ENCODE data around the gene PITX2. TPM values are rescaled to one million over a fixed set of nuclear protein-coding genes. Genes with fewer than 3 reads are reported as not detected.

Gene PITX2
- total and polyA plus RNA-seq, 10 of the 15 experiments (the other 5 are each of a cell fraction or from before 2014, with no cell fraction given), result not detected

DNA sequence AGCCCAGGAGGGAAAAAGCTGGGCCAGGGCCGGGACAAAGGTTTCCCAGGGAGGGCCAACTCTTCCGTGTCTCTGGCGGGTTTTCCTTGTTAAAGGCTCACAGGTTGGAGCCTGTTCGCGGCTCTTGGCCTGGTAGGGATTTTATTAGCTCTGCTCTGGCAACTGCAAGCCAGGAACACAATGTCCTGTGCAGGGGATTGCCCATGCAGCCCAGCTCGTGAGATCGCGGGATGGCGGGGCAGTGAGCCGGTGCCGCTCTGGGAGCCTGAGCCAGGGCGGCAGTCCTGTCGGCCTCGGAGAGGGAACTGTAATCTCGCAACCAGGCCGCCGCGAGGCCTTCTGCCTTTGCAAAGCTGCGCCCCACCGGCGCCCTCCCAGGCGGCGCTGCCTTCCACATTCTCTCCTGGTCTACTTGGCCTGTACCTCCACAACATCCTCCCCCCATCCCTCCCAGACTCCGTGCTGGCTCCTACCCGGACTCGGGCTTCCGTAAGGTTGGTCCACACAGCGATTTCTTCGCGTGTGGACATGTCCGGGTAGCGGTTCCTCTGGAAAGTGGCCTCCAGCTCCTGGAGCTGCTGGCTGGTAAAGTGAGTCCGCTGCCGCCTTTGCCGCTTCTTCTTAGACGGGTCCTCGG, 2.1 kb downstream of the PITX2 start:
- POLR2A ChIA-PET, result interaction anchor here (0.5 kb wide), 1 partner anchor 658 kb away, joined by 5 read pairs; no protein-coding TSS in a partner anchor
- WGBS (ENCODE audit: insufficient coverage, insufficient replicate concordance, low lambda C conversion rate, missing lambda C conversion rate), result 24% methylated on average over 37 of the region's 37 CpGs
- ATAC-seq, result peak; percentile 23; the same call in 1 of the 3 replicates

DNA sequence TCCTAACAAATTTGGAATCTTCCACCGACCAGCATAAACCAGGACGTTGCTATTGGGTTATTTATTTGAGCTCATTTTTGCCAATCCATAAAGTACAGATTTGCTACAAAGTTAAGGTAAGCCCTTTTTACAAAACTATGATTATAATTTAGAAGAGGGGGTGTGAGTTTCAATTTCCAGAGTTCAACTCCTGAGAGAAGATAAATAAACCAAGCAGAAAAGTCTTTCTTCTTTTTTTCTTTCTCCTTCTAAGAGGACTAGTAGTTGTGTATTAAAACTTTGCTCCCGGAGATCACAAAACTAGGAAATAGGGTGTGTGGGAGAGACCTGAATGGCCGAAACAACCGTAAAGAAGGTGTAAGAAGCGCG, 2.6 kb downstream of the PITX2 start:
- DNase-seq (ENCODE audit: low read depth, low spot score) (no peak), FAIRE-seq (no peak), ATAC-seq (no peak)
- ChIA-PET RAD21 (ENCODE audit: unreplicated experiment) (no interaction called here), CTCF (interaction anchor here (0.6 kb wide), 1 partner anchor 1012 kb away, joined by 3 read pairs; no protein-coding TSS in a partner anchor), POLR2A (interaction anchor here (0.5 kb wide), 1 partner anchor 658 kb away, joined by 5 read pairs; no protein-coding TSS in a partner anchor), SMC1A (ENCODE audit: uncharacterized antibody, unreplicated experiment) (no interaction called here)
- Histone ChIP-seq H3K79me2 (ENCODE audit: control insufficient read depth, insufficient read depth, low read length) (no peaks in the 10 kb centered on the region), H3K4me1 (ENCODE audit: control insufficient read depth, insufficient read depth, low read length) (no peaks in the 10 kb centered on the region), H3K9ac (ENCODE audit: control insufficient read depth, insufficient read depth, low read length) (no peak overlapping the region), H3K27ac (ENCODE audit: control insufficient read depth, insufficient read depth) (no peak overlapping the region), H3K36me3 (ENCODE audit: control insufficient read depth in 2 of 2, insufficient read depth in 2 of 2, low read length in 1 of 2) (no peaks in the 10 kb centered on the region), H3K4me2 (ENCODE audit: control insufficient read depth, insufficient read depth) (no peak overlapping the region), H3K4me3 (no peak overlapping the region), H2AFZ (ENCODE audit: control insufficient read depth, low read depth, low read length) (no peak overlapping the region), H3K27me3 (replicated peaks in 1 of 2; ENCODE audit: control insufficient read depth in 2 of 2, insufficient read depth in 2 of 2, low read length in 1 of 2) (peaks cover 24 to 28% of the 10 kb centered on the region in 2 experiments), H4K20me1 (ENCODE audit: control insufficient read depth, insufficient read depth) (no peaks in the 10 kb centered on the region), H3K9me3 (replicated peaks; ENCODE audit: control insufficient read depth, insufficient read depth, low read length) (peaks cover 7% of the 10 kb centered on the region; the same call in 2 of the 3 replicates)
- TF ChIP-seq SREBF2 (IDR thresholded peaks at IDR 0.05; ENCODE audit: low read length), result no peak
- no peak for TF ChIP-seq MYC (IDR thresholded peaks at IDR 0.05; ENCODE audit: insufficient read depth, insufficient read length, insufficient replicate concordance, low read length, severe bottlenecking)
- TF ChIP-seq IRF4 (IDR thresholded peaks at IDR 0.05; ENCODE audit: low read depth, low read length), result no peak
- TF ChIP-seq SUZ12 (IDR thresholded peaks at IDR 0.05; ENCODE audit: unreplicated experiment), result no peak
- 0 out of 2 replicates have a peak, but pooled peaks have one; percentile 3 for TF ChIP-seq EZH2 (IDR thresholded peaks at IDR 0.05; ENCODE audit: borderline replicate concordance, control insufficient read depth, low read depth, low read length)
- TF ChIP-seq BACH1 (IDR thresholded peaks at IDR 0.05; ENCODE audit: borderline replicate concordance), result no peak
- no peak for TF ChIP-seq TAF1 (IDR thresholded peaks at IDR 0.05; ENCODE audit: borderline replicate concordance, low read depth, low read length)
- no peak for TF ChIP-seq SIX5 (IDR thresholded peaks at IDR 0.05; ENCODE audit: low read depth, low read length, severe bottlenecking)
- in situ Hi-C loops (cut with MboI) (no loop called here), intact Hi-C loops (cut with micrococcal nuclease; ENCODE audit: unreplicated experiment) (no loop called here)
- BruUV-seq (replicated peaks), result no TSS peak
- 19% methylated on average over 7 of the region's 7 CpGs for WGBS (ENCODE audit: insufficient coverage, insufficient replicate concordance, low lambda C conversion rate, missing lambda C conversion rate)

More for the DNA sequence above, 2.1 kb downstream of the PITX2 start:
- RAD21 ChIA-PET (ENCODE audit: unreplicated experiment), result no interaction called here
- H3K4me1 ChIP-seq (ENCODE audit: control insufficient read depth, insufficient read depth, low read length), result no peaks in the 10 kb centered on the region
- DNase-seq (ENCODE audit: low read depth, low spot score) (no peak), FAIRE-seq (no peak)
- no peaks in the 10 kb centered on the region for H3K79me2 ChIP-seq (ENCODE audit: control insufficient read depth, insufficient read depth, low read length)
- H2AFZ ChIP-seq (ENCODE audit: control insufficient read depth, low read depth, low read length), result no peak overlapping the region
- H4K20me1 ChIP-seq (ENCODE audit: control insufficient read depth, insufficient read depth), result no peaks in the 10 kb centered on the region
- no TSS peak for BruUV-seq (replicated peaks)
- no peak overlapping the region for H3K4me3 ChIP-seq
- H3K36me3 ChIP-seq (ENCODE audit: control insufficient read depth in 2 of 2, insufficient read depth in 2 of 2, low read length in 1 of 2), result no peaks in the 10 kb centered on the region
- TF ChIP-seq ZNF207 (IDR thresholded peaks at IDR 0.05; ENCODE audit: borderline replicate concordance) (no peak), SUZ12 (IDR thresholded peaks at IDR 0.05; ENCODE audit: unreplicated experiment) (peak; percentile 35)
- peaks cover 7% of the 10 kb centered on the region; the same call in 2 of the 3 replicates for H3K9me3 ChIP-seq (replicated peaks; ENCODE audit: control insufficient read depth, insufficient read depth, low read length)
- SMC1A ChIA-PET (ENCODE audit: uncharacterized antibody, unreplicated experiment), result no interaction called here
- H3K27me3 ChIP-seq (replicated peaks in 1 of 2; ENCODE audit: control insufficient read depth in 2 of 2, insufficient read depth in 2 of 2, low read length in 1 of 2), result peaks cover 21 to 26% of the 10 kb centered on the region in 2 experiments
- intact Hi-C loops (cut with micrococcal nuclease; ENCODE audit: unreplicated experiment) (no loop called here), in situ Hi-C loops (cut with MboI) (no loop called here)
- 0 out of 2 replicates have a peak overlapping the region, but pooled peaks have one; percentile 7 for H3K4me2 ChIP-seq (ENCODE audit: control insufficient read depth, insufficient read depth)
- no peak overlapping the region for H3K9ac ChIP-seq (ENCODE audit: control insufficient read depth, insufficient read depth, low read length)
- no peak overlapping the region for H3K27ac ChIP-seq (ENCODE audit: control insufficient read depth, insufficient read depth)
- CTCF ChIA-PET, result no interaction called here
